ENCODE results near the gene ELP1.

GRCh38 chr9:108877524-108877923, 56.4 kb downstream of the ELP1 start:
- TF ChIP-seq CTCF (IDR thresholded peaks at IDR 0.05) (no peak), POLR2A (IDR thresholded peaks at IDR 0.05) (no peak)
